A549 (cell line): ENCODE data around the gene ATP6V0A1. TPM values are rescaled to one million over a fixed set of nuclear protein-coding genes. Genes with fewer than 3 reads are reported as not detected.
"Not testable (repeated sequence)": the region's sequence is repeated elsewhere in the genome, so short reads cannot be mapped to it uniquely, and the experiment has no call there.

Source experiments
- ATAC-seq, 2 experiments: fragments of 200-7000 bp in 1 of 2; fragments of >200 bp in 1 of 2; cut with Nextera tagmentation in 1 of 2; cut with Tn5 transposase in 1 of 2; 3 replicates each; pipeline versions ENCODE4 v1.8.0 to v1.9.1; 2018 to 2020; ENCODE audit warnings: mild to moderate bottlenecking in 1 of 2, moderate library complexity in 1 of 2
- CTCF ChIA-PET: fragments of 300-600 bp; sonication (Branson Sonifier 250); formaldehyde crosslinking; extraction: SDS; loops from one replicate; lab custom pipeline; 2021; ENCODE audit warnings: antibody characterized with exemption, inconsistent platforms; lab: Yijun Ruan, JAX
- POLR2A ChIA-PET: fragments of 350-600 bp; formaldehyde crosslinking; extraction: SDS; loops from one replicate; lab custom pipeline; 2021; ENCODE audit warnings: antibody characterized with exemption, inconsistent platforms; lab: Yijun Ruan, JAX
- DNase-seq, 2 experiments: peaks; one replicate each; pipeline versions ENCODE4 v3.0.0 to v3.0.0-alpha.2; 2011 to 2016; ENCODE audit warnings: low read depth in 1 of 2, low spot score in 1 of 2
- FAIRE-seq: peaks from 2 replicates; lab custom pipeline; 2011; peaks lifted over from hg19 to GRCh38; lab: Jason Lieb, UNC
- H3K27ac ChIP-seq, 2 experiments: fragments of >200 bp; sonication (Bioruptor Twin); formaldehyde crosslinking; 3 replicates each; pipeline ENCODE4 v1.5.1; 2016 to 2017
- H3K4me1 ChIP-seq: fragments of >200 bp; sonication (Bioruptor Twin); formaldehyde crosslinking; 3 replicates; pipeline ENCODE4 v1.6.1; 2016
- H3K4me2 ChIP-seq: fragments of >200 bp; sonication (Bioruptor Twin); formaldehyde crosslinking; 3 replicates; pipeline ENCODE4 v1.6.1; 2016
- H3K4me3 ChIP-seq: fragments of >200 bp; sonication (Bioruptor Twin); formaldehyde crosslinking; 3 replicates; pipeline ENCODE4 v1.5.1; 2016
- H3K9me3 ChIP-seq: fragments of >200 bp; sonication (Bioruptor Twin); formaldehyde crosslinking; 3 replicates; pipeline ENCODE4 v1.6.1; 2016
- BHLHE40 ChIP-seq: IDR thresholded peaks from 2 replicates; pipeline ENCODE4 v1.6.1; 2012; ENCODE audit warnings: low read depth, low read length, inconsistent platforms
- CEBPB ChIP-seq, 2 experiments: fragments of >200 bp in 1 of 2; sonication (Bioruptor Twin) in 1 of 2; formaldehyde crosslinking in 1 of 2; IDR thresholded peaks; 2 replicates each; pipeline ENCODE4 v1.6.1; 2012 to 2016
- EP300 ChIP-seq, 2 experiments: fragments of >200 bp; sonication (Bioruptor Twin); formaldehyde crosslinking; IDR thresholded peaks; 2 replicates in 1 of 2; 3 replicates in 1 of 2; pipeline ENCODE4 v1.6.1; 2016 to 2017
- KDM5A ChIP-seq: fragments of 200-600 bp; sonication (generic); IDR thresholded peaks from 2 replicates; pipeline ENCODE4 v1.6.1; 2016; ENCODE audit warnings: antibody characterized with exemption, mild to moderate bottlenecking
- MAFK ChIP-seq: fragments of 450-650 bp; IDR thresholded peaks from 2 replicates; pipeline ENCODE4 v1.6.1; 2014; ENCODE audit not compliant: partially characterized antibody
- NFE2L2 ChIP-seq: fragments of 150-350 bp; conservative IDR thresholded peaks from 2 replicates; pipeline ENCODE4 v1.6.1; 2014; ENCODE audit warnings: low read length
- PHF8 ChIP-seq: fragments of 200-600 bp; sonication (generic); IDR thresholded peaks from 2 replicates; pipeline ENCODE4 v1.6.1; 2016; ENCODE audit warnings: low read depth, mild to moderate bottlenecking, antibody characterized with exemption, moderate library complexity, borderline replicate concordance
- POLR2AphosphoS2 ChIP-seq: conservative IDR thresholded peaks from 2 replicates; pipeline ENCODE4 v1.6.1; 2012; ENCODE audit warnings: low read length, improper control_type of control experiment, inconsistent platforms
- RCOR1 ChIP-seq: fragments of 150-350 bp; IDR thresholded peaks from 2 replicates; pipeline ENCODE4 v1.6.1; 2014; ENCODE audit warnings: antibody characterized with exemption, low read length, low read depth
- RFX5 ChIP-seq: fragments of 450-650 bp; IDR thresholded peaks from 2 replicates; pipeline ENCODE4 v1.7.1; 2014; ENCODE audit warnings: antibody characterized with exemption, mild to moderate bottlenecking, moderate library complexity
- SMC3 ChIP-seq: fragments of >200 bp; sonication (Bioruptor Twin); formaldehyde crosslinking; IDR thresholded peaks from 3 replicates; pipeline ENCODE4 v1.6.1; 2018; ENCODE audit warnings: inconsistent platforms
- TFCP2L1 ChIP-seq: fragments of 250-450 bp; sonication (Bioruptor Pico); IDR thresholded peaks from 2 replicates; pipeline ENCODE4 v1.5.0; 2021; ENCODE audit warnings: mild to moderate bottlenecking
- ZC3H11A ChIP-seq: fragments of 450-650 bp; IDR thresholded peaks from 2 replicates; pipeline ENCODE4 v1.6.1; 2014; ENCODE audit warnings: antibody characterized with exemption, mild to moderate bottlenecking
- ZSCAN20 ChIP-seq: fragments of 250-450 bp; sonication (Bioruptor Pico); IDR thresholded peaks from 2 replicates; pipeline ENCODE4 v1.8.0; 2022; ENCODE audit warnings: mild to moderate bottlenecking, moderate library complexity
- WGBS: methylation state at CpG from one replicate; pipeline ENCODE4 v1.1.6; 2017; ENCODE audit errors: missing lambda C conversion rate; 5-methylcytosine and 5-hydroxymethylcytosine counted together
- polyA plus RNA-seq, 4 experiments: library from polyadenylated mRNA; depleted of rRNA in 3 of 4; stranded (reverse); fragments of >200 nt; fragmentation: RNase III in 1 of 4; extraction: RNeasy Plus Mini Kit Qiagen cat#74134 plus additional on column Dnase treatment in 1 of 4; gene quantifications; 2 replicates in 3 of 4; 3 replicates in 1 of 4; pipeline ENCODE4 v1.2.3, GENCODE V29; 2011 to 2017
- TF ChIP-seq, protein P1 (sequence below): IDR thresholded peaks from 2 replicates; pipeline ENCODE4 v1.6.1; 2012
- TF ChIP-seq, protein P2 (sequence below): fragments of 250-450 bp; sonication (Bioruptor Pico); IDR thresholded peaks from 2 replicates; pipeline ENCODE4 v1.5.0; 2020; ENCODE audit warnings: low read depth, mild to moderate bottlenecking, moderate library complexity
- TF ChIP-seq, protein P3 (sequence below): IDR thresholded peaks from 2 replicates; pipeline ENCODE4 v1.6.1; 2012

Gene ATP6V0A1
- polyA plus RNA-seq, 2 of the 4 experiments (the other 2 are of a cell fraction): 27.3 to 33.7 TPM

- 60% methylated on average over 7 of the region's 7 CpGs for WGBS
- peak overlapping the region; percentile 29 for H3K4me2 ChIP-seq
- H3K9me3 ChIP-seq: no peaks in the 10 kb centered on the region
- no peak for FAIRE-seq
- ChIA-PET CTCF (interaction anchor here (0.6 to 7.6 kb wide), 16 partner anchors 10 to 138 kb away, joined by 3 to 63 read pairs (median 5); partner anchors contain the start of gene CAVIN1), POLR2A (no interaction called here)
- DNase-seq: no peak
- H3K27ac ChIP-seq: no peak overlapping the region
- TF ChIP-seq ZSCAN20 (CRISPR knock-in tag): no peak
- no peak for TF ChIP-seq POLR2AphosphoS2
- TF ChIP-seq TFCP2L1: no peak
- TF ChIP-seq SMC3: no peak
- TF ChIP-seq RFX5: no peak
- no peak for TF ChIP-seq RCOR1
- no peak for TF ChIP-seq PHF8
- peak; percentile 62 to 66 for ATAC-seq
- H3K4me1 ChIP-seq: peaks cover 11% of the 10 kb centered on the region
- H3K4me3 ChIP-seq: no peak overlapping the region
Observed at GRCh38 chr17:42441371-42442195, 17.1 kb upstream of the ATP6V0A1 start.

DNA sequence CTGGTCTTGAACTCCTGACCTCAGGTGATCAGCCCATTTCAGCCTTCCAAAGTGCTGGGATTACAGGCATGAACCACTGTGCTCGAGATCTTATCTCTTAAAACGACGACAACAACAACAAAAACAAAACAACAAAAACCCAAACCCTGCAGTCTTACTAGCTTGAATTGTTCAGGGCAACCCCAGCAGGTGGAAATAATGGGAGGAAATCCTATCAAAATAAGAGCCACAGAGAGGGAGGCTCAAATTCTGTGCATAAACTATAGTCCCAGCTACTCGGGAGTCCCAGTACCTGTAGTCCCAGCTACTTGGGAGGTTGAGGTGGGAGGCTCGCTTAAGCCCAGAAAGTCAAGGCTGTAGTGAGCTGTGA is 16.5 kb upstream of the ATP6V0A1 start:
- Histone ChIP-seq H3K4me2 (no peak overlapping the region; the same call in 2 of the 3 replicates), H3K27ac (no peak overlapping the region), H3K4me1 (peaks cover 13% of the 10 kb centered on the region), H3K4me3 (no peak overlapping the region), H3K9me3 (no peaks in the 10 kb centered on the region)
- FAIRE-seq (no peak), DNase-seq (no peak), ATAC-seq (peak in 1 of 2 experiments; percentile 38; a peak in 3 of 6 replicates)
- 58% methylated on average over 5 of the region's 5 CpGs for WGBS
- POLR2A ChIA-PET: no interaction called here
- no peak for TF ChIP-seq ZC3H11A
- no peak for TF ChIP-seq EP300 (IDR thresholded peaks at IDR 0.05)
- TF ChIP-seq, protein P1, sequence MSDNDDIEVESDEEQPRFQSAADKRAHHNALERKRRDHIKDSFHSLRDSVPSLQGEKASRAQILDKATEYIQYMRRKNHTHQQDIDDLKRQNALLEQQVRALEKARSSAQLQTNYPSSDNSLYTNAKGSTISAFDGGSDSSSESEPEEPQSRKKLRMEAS: no peak
- TF ChIP-seq, protein P2, sequence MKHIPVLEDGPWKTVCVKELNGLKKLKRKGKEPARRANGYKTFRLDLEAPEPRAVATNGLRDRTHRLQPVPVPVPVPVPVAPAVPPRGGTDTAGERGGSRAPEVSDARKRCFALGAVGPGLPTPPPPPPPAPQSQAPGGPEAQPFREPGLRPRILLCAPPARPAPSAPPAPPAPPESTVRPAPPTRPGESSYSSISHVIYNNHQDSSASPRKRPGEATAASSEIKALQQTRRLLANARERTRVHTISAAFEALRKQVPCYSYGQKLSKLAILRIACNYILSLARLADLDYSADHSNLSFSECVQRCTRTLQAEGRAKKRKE (CRISPR knock-in tag): no peak
- no peak for TF ChIP-seq BHLHE40
- TF ChIP-seq, protein P3, sequence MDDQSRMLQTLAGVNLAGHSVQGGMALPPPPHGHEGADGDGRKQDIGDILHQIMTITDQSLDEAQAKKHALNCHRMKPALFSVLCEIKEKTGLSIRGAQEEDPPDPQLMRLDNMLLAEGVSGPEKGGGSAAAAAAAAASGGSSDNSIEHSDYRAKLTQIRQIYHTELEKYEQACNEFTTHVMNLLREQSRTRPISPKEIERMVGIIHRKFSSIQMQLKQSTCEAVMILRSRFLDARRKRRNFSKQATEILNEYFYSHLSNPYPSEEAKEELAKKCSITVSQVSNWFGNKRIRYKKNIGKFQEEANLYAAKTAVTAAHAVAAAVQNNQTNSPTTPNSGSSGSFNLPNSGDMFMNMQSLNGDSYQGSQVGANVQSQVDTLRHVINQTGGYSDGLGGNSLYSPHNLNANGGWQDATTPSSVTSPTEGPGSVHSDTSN: no peak
- TF ChIP-seq MAFK: no peak
- no peak for TF ChIP-seq KDM5A
- TF ChIP-seq PHF8: no peak
- TF ChIP-seq NFE2L2: no peak
- no peak for TF ChIP-seq RCOR1
- TF ChIP-seq CEBPB (IDR thresholded peaks at IDR 0.05): no peak
- CTCF ChIA-PET: interaction anchor here (0.6 to 7.6 kb wide), 12 partner anchors 11 to 130 kb away, joined by 3 to 63 read pairs (median 6); partner anchors contain the start of gene CAVIN1

GRCh38 chr17:42449176-42449575 is 9.5 kb upstream of the ATP6V0A1 start:
- DNase-seq, H3K4me2 ChIP-seq, FAIRE-seq, H3K4me1 ChIP-seq, H3K4me3 ChIP-seq, ATAC-seq, CTCF ChIA-PET, H3K27ac ChIP-seq, H3K9me3 ChIP-seq, POLR2A ChIA-PET: not testable (repeated sequence)
- 84% methylated on average over 6 of the region's 27 CpGs for WGBS

DNA sequence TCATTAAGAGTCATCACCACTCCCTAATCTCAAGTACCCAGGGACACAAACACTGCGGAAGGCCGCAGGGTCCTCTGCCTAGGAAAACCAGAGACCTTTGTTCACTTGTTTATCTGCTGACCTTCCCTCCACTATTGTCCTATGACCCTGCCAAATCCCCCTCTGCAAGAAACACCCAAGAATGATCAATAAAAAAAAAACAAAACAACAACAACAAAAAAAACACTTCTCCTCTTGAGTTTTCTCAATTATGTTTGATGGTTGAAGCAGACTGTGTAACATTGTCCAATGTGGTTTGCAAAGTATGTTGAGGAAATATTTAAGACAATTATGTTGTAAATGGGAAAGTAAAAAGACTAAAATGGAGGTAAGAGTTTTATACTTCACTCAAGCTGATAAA is 8.8 kb upstream of the ATP6V0A1 start:
- WGBS: no CpG with 5 or more reads among the region's 2 CpGs
- H3K4me2 ChIP-seq, H3K4me1 ChIP-seq, ATAC-seq, H3K9me3 ChIP-seq, H3K4me3 ChIP-seq, H3K27ac ChIP-seq, FAIRE-seq, CTCF ChIA-PET, DNase-seq, POLR2A ChIA-PET: not testable (repeated sequence)

GRCh38 chr17:42451270-42451669 is 7.4 kb upstream of the ATP6V0A1 start:
- 70% methylated on average over 5 of the region's 5 CpGs for WGBS
- H3K9me3 ChIP-seq, ATAC-seq, FAIRE-seq, H3K4me2 ChIP-seq, H3K4me1 ChIP-seq, DNase-seq, H3K4me3 ChIP-seq, POLR2A ChIA-PET, H3K27ac ChIP-seq: not testable (repeated sequence)
- CTCF ChIA-PET: interaction anchor here (0.6 to 2.1 kb wide), 7 partner anchors 9 to 139 kb away, joined by 3 to 11 read pairs (median 4); no protein-coding TSS in a partner anchor
